GM12801 (cell line): ENCODE data around the gene NNT.

ENCODE experiments used
- CTCF ChIP-seq: IDR thresholded peaks from one replicate; pipeline ENCODE4 v1.5.1; 2011; ENCODE audit warnings: control low read depth; ENCODE audit not compliant: insufficient read length; ENCODE audit errors: extremely low read depth

The NNT gene

DNA sequence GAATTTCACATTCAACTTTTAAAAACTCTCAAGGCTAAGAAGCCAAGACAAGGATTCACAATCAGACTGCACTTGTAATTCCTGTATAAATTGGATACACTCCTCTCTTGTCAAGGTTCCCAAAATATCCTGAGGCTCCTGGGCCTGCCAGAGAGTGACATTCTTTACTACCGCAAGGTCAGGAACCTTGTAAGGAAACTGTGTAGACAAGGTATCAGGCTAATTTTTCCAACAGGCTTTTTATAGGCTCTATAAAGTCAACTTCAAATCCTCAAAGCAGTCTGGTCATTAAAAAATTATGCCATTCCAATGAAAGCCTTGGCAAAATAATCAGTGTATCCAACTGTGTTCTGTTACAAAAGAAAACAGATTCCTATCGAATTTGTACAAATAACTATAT, 30.6 kb upstream of the NNT start:
- no peak for TF ChIP-seq CTCF

DNA sequence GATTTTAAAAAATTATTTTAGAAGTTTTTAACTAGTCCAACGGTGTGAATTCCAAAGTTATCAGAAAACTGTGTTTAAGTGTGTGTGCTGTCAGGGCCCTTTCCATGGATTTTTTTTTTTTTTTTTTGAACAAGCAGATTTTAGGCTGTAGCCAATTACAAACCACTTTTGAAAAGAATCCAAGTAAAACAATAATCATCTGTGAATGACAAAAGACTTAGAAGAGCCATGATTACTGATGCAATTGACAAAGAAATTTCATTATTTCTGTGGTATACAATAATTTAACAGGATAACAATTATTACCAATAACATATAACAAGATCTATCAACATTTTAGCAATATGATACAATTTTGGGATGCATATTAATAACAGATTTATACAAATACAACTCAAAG, 29.9 kb upstream of the NNT start:
- no peak for TF ChIP-seq CTCF

- TF ChIP-seq CTCF: no peak
These were observed 21.6 kb upstream of the NNT start for GRCh38 chr5:43581398-43581797.

DNA sequence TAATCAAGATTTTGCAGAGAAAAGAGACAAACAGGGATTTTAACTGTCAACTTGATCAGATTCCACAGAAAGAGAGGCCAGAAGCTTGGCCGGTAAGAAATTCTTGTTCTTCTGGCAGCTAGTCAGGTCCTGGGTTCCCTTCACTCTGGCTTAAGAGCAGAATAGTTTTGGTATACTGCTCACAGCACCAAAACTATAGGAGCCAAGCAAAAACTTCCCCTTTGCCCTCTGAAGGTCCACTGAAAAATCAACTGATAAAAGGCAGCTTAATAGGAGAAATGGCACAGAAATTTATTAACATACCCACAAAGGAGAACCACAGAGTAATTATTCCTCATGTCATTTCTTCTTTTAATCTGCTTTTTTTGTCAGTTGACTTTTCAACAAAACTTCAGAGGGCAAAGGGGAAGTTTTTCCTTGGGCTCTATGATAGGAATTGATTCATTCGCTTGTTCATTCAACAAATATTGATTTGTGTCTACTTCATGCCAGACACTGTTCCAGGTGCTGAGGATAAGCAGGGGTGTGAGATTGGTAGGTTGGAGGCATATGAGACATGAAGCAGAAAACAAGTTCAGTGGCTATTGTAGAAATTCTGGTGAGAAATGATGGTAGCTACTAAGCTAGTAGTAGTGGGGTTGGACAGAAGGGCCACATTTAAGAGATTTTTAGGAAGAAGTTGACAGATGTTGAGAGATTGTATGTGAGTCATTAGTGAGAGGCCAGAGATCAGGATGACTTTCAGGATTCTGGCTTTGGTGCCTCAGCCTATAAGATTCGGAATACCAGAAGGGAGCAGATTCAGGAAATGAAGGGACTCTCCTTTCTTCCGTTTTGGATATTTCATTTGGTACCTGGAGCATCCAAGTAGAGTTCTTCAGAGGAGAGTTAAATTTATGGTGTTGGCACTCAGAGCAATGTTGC, 20.6 kb upstream of the NNT start:
- TF ChIP-seq CTCF: no peak

DNA sequence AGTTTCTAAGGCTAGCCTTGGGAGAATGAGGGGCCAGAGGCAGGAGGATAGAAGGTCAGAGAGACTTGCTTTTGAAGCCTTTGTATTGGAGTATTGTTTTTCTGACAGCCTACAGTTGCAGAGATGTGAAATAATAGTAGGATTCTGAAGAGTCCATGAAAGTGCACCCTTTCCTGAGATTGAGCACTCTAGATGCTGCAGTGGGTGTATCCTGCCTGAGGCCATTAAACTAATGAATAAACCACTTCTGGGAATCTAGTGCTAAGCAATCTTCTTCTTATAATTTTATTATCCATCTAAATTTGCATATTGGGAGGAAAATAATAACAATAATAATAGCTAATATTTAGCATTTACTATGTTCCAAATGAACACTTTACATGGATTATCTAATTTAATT, 19.3 kb upstream of the NNT start:
- TF ChIP-seq CTCF: no peak

GRCh38 chr5:43584166-43584699, 18.7 kb upstream of the NNT start:
- TF ChIP-seq CTCF: no peak

- no peak for TF ChIP-seq CTCF
These were observed 14.1 kb upstream of the NNT start for GRCh38 chr5:43588842-43589241.
